HEK293 (cell line): ENCODE data around the gene TMEM145.
A peak's percentile ranks its signal among the peaks of the same experiment; 100 is the strongest.

Experiments
- EGR2 ChIP-seq: fragments of 450-650 bp; formaldehyde crosslinking; IDR thresholded peaks from 2 replicates; pipeline ENCODE4 v1.5.1; 2016; ENCODE audit warnings: low read depth, missing biosample characterization, missing genetic modification characterization
- MZF1 ChIP-seq: fragments of 450-650 bp; formaldehyde crosslinking; IDR thresholded peaks from 2 replicates; pipeline ENCODE4 v1.5.1; 2017; ENCODE audit warnings: missing biosample characterization, missing genetic modification characterization, borderline replicate concordance
- TCF7L2 ChIP-seq: IDR thresholded peaks from 2 replicates; pipeline ENCODE4 v1.6.1; 2011; ENCODE audit warnings: low read depth, mild to moderate bottlenecking, inconsistent platforms, low read length, moderate library complexity, borderline replicate concordance
- TRIM28 ChIP-seq: IDR thresholded peaks from 2 replicates; pipeline ENCODE4 v1.6.1; 2011; ENCODE audit warnings: low read length, control low read depth, borderline replicate concordance
- ZBTB1 ChIP-seq: fragments of 450-650 bp; formaldehyde crosslinking; IDR thresholded peaks from 2 replicates; pipeline ENCODE4 v1.5.1; 2016; ENCODE audit warnings: missing biosample characterization, missing genetic modification characterization
- ZBTB7A ChIP-seq: fragments of 450-650 bp; formaldehyde crosslinking; IDR thresholded peaks from 2 replicates; pipeline ENCODE4 v1.5.1; 2016; ENCODE audit warnings: low read depth, missing biosample characterization, missing genetic modification characterization
- ZNF132 ChIP-seq: fragments of 450-650 bp; formaldehyde crosslinking; IDR thresholded peaks from 2 replicates; pipeline ENCODE4 v1.5.1; 2017; ENCODE audit warnings: missing biosample characterization, missing genetic modification characterization, borderline replicate concordance
- ZNF133 ChIP-seq: fragments of 450-650 bp; formaldehyde crosslinking; IDR thresholded peaks from 2 replicates; pipeline ENCODE4 v1.5.1; 2016; ENCODE audit warnings: missing biosample characterization, missing genetic modification characterization
- ZNF214 ChIP-seq: fragments of 450-650 bp; formaldehyde crosslinking; IDR thresholded peaks from 2 replicates; pipeline ENCODE4 v1.5.1; 2017; ENCODE audit warnings: missing biosample characterization, mild to moderate bottlenecking, missing genetic modification characterization, borderline replicate concordance
- ZNF394 ChIP-seq: fragments of 450-650 bp; formaldehyde crosslinking; IDR thresholded peaks from 2 replicates; pipeline ENCODE4 v1.5.1; 2016; ENCODE audit warnings: missing biosample characterization, missing genetic modification characterization, mild to moderate bottlenecking, moderate library complexity, borderline replicate concordance
- ZNF426 ChIP-seq: fragments of 450-650 bp; formaldehyde crosslinking; IDR thresholded peaks from 2 replicates; pipeline ENCODE4 v1.5.1; 2017; ENCODE audit warnings: missing biosample characterization, missing genetic modification characterization, mild to moderate bottlenecking, inconsistent platforms, moderate library complexity
- ZNF473 ChIP-seq: fragments of 450-650 bp; formaldehyde crosslinking; IDR thresholded peaks from 2 replicates; pipeline ENCODE4 v1.5.1; 2017; ENCODE audit warnings: missing biosample characterization, missing genetic modification characterization
- ZNF629 ChIP-seq: fragments of 450-650 bp; formaldehyde crosslinking; IDR thresholded peaks from 2 replicates; pipeline ENCODE4 v1.5.1; 2017; ENCODE audit warnings: missing biosample characterization, missing genetic modification characterization
- ZNF660 ChIP-seq: fragments of 450-650 bp; IDR thresholded peaks from 2 replicates; pipeline ENCODE4 v1.5.1; 2018; ENCODE audit warnings: missing biosample characterization, mild to moderate bottlenecking, missing genetic modification characterization
- ZNF707 ChIP-seq: fragments of 450-650 bp; formaldehyde crosslinking; IDR thresholded peaks from 2 replicates; pipeline ENCODE4 v1.5.1; 2016; ENCODE audit warnings: missing biosample characterization, missing genetic modification characterization
- ZNF76 ChIP-seq: fragments of 450-650 bp; formaldehyde crosslinking; IDR thresholded peaks from 2 replicates; pipeline ENCODE4; 2016; ENCODE audit warnings: low read depth, missing biosample characterization, missing genetic modification characterization, borderline replicate concordance
- TF ChIP-seq, protein P1 (sequence below): fragments of 450-650 bp; formaldehyde crosslinking; IDR thresholded peaks from 2 replicates; pipeline ENCODE4 v1.5.1; 2016; ENCODE audit warnings: missing biosample characterization, missing genetic modification characterization
- TF ChIP-seq, protein P2 (sequence below): fragments of 450-650 bp; formaldehyde crosslinking; IDR thresholded peaks from 2 replicates; pipeline ENCODE4 v1.5.1; 2016; ENCODE audit warnings: missing biosample characterization, missing genetic modification characterization
- TF ChIP-seq, protein P3 (sequence below): fragments of 450-650 bp; formaldehyde crosslinking; conservative IDR thresholded peaks from 2 replicates; pipeline ENCODE4 v1.5.1; 2016; ENCODE audit warnings: low read depth, missing biosample characterization, missing genetic modification characterization
- TF ChIP-seq, protein P4 (sequence below): fragments of 450-650 bp; formaldehyde crosslinking; conservative IDR thresholded peaks from 2 replicates; pipeline ENCODE4 v1.5.1; 2016; ENCODE audit warnings: low read depth, missing biosample characterization, missing genetic modification characterization
- TF ChIP-seq, protein P5 (sequence below): fragments of 450-650 bp; formaldehyde crosslinking; IDR thresholded peaks from 2 replicates; pipeline ENCODE4 v1.5.1; 2017; ENCODE audit warnings: missing biosample characterization, missing genetic modification characterization
- TF ChIP-seq, protein P6 (sequence below): fragments of 450-650 bp; formaldehyde crosslinking; IDR thresholded peaks from 2 replicates; pipeline ENCODE4 v1.5.1; 2016; ENCODE audit warnings: missing biosample characterization, missing genetic modification characterization

Gene TMEM145

DNA sequence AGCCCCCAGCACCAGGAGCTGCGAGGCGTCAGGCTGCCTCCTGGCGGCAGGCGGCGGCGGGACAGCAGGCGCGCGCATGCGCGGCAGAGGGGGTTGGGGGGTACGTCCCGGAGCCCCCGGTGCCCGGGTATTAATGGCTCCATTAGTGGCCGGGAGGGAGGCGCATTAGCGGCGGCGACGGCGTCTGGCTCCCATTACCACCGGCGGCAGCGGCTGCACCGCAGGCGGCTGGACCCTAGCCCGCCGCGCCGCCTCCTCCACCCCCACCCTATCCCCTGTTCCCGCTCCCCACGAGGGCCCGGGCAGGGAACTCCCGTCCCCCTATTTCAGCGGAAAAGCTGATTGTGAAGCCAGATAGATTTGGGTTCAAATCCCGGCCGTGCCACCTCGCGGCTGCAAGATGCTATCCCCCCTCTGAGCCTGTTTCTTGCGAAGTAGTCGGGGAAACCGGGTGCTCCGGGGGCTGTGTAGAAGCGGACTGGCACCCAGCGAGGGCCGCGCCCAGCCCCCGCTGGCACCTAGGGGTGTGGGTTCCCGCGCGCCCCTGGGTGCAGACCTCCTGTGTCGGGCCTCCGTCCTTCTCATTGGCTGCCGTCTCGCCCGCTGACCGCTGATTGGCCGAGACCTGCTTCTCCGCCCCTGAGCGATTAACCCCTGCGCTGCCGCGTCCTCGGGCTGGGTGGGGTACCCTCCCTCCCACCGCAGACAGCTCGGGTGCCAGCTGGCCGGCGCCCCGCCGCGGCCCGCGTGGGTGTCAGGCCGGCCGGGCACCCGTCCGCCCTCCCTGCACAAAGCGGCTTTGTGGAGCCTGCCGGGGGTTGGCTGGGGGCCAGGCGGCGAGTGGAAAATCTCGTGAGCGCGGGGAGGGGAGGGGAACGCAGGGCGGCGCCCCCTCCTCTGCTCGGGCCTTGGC, 33.0 kb upstream of the TMEM145 start (continued):
- TF ChIP-seq EGR2 (no peak), ZNF133 (tag by site-specific recombination) (no peak), ZNF76 (tag by site-specific recombination) (peak; percentile 64), ZBTB1 (no peak), ZNF629 (tag by site-specific recombination) (peak; percentile 63), ZNF214 (tag by site-specific recombination) (no peak), ZNF707 (tag by site-specific recombination) (no peak), TCF7L2 (no peak), ZNF473 (no peak), MZF1 (peak; percentile 54; the same call in 1 of the 2 replicates), ZNF132 (tag by site-specific recombination) (no peak), TRIM28 (no peak), ZNF394 (tag by site-specific recombination) (peak; percentile 48; the same call in 1 of the 2 replicates), ZNF660 (tag by site-specific recombination) (peak; percentile 27; the same call in 1 of the 2 replicates), ZNF426 (tag by site-specific recombination) (no peak), ZBTB7A (tag by site-specific recombination) (peak; percentile 96; the same call in 1 of the 2 replicates)
- TF ChIP-seq, protein P1, sequence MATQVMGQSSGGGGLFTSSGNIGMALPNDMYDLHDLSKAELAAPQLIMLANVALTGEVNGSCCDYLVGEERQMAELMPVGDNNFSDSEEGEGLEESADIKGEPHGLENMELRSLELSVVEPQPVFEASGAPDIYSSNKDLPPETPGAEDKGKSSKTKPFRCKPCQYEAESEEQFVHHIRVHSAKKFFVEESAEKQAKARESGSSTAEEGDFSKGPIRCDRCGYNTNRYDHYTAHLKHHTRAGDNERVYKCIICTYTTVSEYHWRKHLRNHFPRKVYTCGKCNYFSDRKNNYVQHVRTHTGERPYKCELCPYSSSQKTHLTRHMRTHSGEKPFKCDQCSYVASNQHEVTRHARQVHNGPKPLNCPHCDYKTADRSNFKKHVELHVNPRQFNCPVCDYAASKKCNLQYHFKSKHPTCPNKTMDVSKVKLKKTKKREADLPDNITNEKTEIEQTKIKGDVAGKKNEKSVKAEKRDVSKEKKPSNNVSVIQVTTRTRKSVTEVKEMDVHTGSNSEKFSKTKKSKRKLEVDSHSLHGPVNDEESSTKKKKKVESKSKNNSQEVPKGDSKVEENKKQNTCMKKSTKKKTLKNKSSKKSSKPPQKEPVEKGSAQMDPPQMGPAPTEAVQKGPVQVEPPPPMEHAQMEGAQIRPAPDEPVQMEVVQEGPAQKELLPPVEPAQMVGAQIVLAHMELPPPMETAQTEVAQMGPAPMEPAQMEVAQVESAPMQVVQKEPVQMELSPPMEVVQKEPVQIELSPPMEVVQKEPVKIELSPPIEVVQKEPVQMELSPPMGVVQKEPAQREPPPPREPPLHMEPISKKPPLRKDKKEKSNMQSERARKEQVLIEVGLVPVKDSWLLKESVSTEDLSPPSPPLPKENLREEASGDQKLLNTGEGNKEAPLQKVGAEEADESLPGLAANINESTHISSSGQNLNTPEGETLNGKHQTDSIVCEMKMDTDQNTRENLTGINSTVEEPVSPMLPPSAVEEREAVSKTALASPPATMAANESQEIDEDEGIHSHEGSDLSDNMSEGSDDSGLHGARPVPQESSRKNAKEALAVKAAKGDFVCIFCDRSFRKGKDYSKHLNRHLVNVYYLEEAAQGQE: 0 out of 2 replicates have a peak, but pooled peaks have one; percentile 2
- TF ChIP-seq, protein P2, sequence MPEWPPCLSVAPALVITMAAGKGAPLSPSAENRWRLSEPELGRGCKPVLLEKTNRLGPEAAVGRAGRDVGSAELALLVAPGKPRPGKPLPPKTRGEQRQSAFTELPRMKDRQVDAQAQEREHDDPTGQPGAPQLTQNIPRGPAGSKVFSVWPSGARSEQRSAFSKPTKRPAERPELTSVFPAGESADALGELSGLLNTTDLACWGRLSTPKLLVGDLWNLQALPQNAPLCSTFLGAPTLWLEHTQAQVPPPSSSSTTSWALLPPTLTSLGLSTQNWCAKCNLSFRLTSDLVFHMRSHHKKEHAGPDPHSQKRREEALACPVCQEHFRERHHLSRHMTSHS (tag by site-specific recombination): no peak
- TF ChIP-seq, protein P3, sequence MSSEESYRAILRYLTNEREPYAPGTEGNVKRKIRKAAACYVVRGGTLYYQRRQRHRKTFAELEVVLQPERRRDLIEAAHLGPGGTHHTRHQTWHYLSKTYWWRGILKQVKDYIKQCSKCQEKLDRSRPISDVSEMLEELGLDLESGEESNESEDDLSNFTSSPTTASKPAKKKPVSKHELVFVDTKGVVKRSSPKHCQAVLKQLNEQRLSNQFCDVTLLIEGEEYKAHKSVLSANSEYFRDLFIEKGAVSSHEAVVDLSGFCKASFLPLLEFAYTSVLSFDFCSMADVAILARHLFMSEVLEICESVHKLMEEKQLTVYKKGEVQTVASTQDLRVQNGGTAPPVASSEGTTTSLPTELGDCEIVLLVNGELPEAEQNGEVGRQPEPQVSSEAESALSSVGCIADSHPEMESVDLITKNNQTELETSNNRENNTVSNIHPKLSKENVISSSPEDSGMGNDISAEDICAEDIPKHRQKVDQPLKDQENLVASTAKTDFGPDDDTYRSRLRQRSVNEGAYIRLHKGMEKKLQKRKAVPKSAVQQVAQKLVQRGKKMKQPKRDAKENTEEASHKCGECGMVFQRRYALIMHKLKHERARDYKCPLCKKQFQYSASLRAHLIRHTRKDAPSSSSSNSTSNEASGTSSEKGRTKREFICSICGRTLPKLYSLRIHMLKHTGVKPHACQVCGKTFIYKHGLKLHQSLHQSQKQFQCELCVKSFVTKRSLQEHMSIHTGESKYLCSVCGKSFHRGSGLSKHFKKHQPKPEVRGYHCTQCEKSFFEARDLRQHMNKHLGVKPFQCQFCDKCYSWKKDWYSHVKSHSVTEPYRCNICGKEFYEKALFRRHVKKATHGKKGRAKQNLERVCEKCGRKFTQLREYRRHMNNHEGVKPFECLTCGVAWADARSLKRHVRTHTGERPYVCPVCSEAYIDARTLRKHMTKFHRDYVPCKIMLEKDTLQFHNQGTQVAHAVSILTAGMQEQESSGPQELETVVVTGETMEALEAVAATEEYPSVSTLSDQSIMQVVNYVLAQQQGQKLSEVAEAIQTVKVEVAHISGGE (tag by site-specific recombination): peak; percentile 48
- TF ChIP-seq, protein P4, sequence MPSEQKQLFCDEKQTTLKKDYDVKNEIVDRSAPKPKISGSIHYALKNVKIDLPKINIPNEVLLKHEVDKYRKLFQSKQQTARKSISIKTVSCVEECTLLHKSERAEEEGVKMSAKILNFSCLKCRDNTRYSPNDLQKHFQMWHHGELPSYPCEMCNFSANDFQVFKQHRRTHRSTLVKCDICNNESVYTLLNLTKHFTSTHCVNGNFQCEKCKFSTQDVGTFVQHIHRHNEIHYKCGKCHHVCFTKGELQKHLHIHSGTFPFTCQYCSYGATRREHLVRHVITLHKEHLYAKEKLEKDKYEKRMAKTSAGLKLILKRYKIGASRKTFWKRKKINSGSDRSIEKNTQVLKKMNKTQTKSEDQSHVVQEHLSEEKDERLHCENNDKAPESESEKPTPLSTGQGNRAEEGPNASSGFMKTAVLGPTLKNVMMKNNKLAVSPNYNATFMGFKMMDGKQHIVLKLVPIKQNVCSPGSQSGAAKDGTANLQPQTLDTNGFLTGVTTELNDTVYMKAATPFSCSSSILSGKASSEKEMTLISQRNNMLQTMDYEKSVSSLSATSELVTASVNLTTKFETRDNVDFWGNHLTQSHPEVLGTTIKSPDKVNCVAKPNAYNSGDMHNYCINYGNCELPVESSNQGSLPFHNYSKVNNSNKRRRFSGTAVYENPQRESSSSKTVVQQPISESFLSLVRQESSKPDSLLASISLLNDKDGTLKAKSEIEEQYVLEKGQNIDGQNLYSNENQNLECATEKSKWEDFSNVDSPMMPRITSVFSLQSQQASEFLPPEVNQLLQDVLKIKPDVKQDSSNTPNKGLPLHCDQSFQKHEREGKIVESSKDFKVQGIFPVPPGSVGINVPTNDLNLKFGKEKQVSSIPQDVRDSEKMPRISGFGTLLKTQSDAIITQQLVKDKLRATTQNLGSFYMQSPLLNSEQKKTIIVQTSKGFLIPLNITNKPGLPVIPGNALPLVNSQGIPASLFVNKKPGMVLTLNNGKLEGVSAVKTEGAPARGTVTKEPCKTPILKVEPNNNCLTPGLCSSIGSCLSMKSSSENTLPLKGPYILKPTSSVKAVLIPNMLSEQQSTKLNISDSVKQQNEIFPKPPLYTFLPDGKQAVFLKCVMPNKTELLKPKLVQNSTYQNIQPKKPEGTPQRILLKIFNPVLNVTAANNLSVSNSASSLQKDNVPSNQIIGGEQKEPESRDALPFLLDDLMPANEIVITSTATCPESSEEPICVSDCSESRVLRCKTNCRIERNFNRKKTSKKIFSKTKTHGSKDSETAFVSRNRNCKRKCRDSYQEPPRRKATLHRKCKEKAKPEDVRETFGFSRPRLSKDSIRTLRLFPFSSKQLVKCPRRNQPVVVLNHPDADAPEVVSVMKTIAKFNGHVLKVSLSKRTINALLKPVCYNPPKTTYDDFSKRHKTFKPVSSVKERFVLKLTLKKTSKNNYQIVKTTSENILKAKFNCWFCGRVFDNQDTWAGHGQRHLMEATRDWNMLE: no peak
- TF ChIP-seq, protein P5, sequence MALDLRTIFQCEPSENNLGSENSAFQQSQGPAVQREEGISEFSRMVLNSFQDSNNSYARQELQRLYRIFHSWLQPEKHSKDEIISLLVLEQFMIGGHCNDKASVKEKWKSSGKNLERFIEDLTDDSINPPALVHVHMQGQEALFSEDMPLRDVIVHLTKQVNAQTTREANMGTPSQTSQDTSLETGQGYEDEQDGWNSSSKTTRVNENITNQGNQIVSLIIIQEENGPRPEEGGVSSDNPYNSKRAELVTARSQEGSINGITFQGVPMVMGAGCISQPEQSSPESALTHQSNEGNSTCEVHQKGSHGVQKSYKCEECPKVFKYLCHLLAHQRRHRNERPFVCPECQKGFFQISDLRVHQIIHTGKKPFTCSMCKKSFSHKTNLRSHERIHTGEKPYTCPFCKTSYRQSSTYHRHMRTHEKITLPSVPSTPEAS: no peak; the same call in 1 of the 2 replicates
- TF ChIP-seq, protein P6, sequence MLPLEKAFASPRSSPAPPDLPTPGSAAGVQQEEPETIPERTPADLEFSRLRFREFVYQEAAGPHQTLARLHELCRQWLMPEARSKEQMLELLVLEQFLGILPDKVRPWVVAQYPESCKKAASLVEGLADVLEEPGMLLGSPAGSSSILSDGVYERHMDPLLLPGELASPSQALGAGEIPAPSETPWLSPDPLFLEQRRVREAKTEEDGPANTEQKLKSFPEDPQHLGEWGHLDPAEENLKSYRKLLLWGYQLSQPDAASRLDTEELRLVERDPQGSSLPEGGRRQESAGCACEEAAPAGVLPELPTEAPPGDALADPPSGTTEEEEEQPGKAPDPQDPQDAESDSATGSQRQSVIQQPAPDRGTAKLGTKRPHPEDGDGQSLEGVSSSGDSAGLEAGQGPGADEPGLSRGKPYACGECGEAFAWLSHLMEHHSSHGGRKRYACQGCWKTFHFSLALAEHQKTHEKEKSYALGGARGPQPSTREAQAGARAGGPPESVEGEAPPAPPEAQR: peak; percentile 71
